ENCODE measurements around the gene PDCD10.

Gene PDCD10

GRCh38 chr3:167671878-167672427 is 62.7 kb downstream of the PDCD10 start:
- no peak for FAIRE-seq

DNA sequence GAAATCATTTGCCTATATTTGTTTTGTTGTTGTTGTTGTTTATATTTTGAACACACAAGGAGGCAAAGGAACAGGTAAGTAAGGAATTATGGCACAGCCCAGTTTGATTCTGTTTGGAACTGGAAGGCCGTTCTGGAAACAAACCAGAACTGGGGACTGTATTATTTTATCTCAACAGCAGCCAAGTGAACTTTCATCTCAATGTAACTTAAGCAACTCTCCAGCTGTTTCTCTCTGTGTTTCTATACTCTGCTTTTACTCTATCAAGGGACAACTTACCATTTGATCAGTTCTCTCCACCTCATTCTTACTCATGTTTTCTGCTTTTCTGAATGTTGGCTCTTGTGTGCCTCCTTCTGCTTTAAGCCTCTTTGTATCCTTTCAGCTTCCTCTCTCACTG is 65.0 kb downstream of the PDCD10 start:
- no peak for FAIRE-seq

GRCh38 chr3:167668651-167669050 is 66.0 kb downstream of the PDCD10 start:
- no peak for FAIRE-seq

GRCh38 chr3:167666563-167666962 is 68.1 kb downstream of the PDCD10 start:
- no peak for FAIRE-seq

- FAIRE-seq = no peak
These were observed 71.7 kb downstream of the PDCD10 start for GRCh38 chr3:167662919-167663400.

DNA sequence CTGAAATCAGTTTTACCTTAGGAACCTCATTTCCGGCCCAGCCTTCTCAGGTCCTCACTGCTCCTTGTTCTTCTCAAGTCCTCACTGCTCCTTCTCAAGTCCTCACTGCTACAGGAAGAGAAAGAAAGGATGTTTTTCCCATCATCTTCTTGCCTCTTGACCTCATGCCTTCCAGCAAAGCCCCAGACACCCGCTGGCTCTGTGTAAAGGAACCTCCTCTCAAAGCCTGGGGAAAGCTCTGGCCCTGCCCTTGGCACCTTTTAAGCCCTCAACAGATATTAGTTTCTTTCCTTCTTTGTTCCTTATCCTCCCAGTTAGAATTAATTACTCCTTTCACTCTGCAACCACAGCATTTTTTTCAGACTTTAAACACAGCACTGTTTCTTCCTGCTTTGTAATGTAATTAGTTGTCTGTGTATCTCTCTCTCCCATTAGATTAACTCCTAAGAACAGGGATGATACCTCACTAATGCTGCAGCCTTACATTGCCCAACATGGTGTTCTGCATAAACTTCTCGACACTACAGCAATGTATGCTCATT is 76.9 kb downstream of the PDCD10 start:
- no peak for FAIRE-seq

GRCh38 chr3:167656821-167657220 is 77.9 kb downstream of the PDCD10 start:
- FAIRE-seq = no peak

DNA sequence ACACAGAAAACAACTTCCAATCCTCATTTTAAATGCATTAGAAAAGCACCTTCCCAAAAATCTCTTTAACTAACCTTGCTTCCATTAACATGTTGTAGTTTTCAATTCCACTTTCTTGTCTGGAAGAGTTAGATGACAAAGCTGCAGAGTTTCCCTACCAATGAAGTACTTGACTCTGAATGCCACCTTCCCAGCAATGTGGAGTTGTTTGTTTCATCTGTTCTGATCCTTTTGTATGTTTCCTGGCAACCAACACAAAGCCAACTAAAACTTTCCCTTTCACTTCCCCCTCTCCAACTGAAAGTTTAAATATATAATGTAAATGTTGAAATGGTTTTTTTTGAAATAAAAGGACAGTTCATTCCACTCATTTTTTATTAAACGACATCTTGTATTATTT is 80.9 kb downstream of the PDCD10 start, which contains the start of gene WDR49:
Gene WDR49 (minus strand): TSS at position 183 of the 400 bp plus-strand sequence. CDS start 517 bp downstream, outside the sequence.
- FAIRE-seq = no peak

GRCh38 chr3:167653155-167653554 is 81.5 kb downstream of the PDCD10 start:
- FAIRE-seq = no peak

DNA sequence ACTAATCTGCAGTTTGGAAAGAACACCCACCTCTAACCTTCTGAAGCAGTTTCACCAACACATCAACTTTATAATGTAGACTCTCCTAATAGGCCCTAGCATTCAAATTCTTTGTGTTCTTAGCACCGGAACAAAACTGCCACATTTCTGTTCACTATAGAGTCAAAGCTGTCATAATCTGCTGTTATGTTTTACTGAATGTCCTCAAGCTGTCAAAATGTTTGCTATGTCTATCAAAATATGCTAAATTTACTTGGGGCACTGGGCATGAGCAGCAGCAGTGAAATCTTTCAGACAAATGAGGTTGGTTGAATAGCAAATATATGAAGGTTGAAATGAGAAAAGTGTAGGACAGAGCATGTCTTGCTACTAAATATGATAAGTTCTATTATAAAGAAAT is 82.9 kb downstream of the PDCD10 start:
- FAIRE-seq = no peak

DNA sequence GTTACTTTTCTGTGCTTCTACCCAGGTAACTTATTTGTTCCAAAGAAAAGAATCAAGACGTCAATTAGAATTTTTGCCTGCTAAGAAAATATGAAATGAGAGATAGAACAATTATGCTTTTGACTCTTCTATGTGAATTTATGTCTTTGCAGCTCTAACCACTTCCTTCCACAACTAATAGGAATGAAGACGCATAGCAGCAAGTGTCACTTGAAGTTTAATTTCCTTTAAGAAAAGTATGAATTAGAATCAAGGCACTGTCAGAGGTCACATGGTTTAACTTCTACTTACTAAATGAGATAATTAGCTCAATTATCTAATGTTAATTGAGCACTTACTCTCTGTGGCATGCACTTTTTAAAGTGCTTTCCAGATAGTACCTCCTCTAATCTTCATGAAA is 84.2 kb downstream of the PDCD10 start:
- FAIRE-seq = no peak

- no peak for FAIRE-seq
These were observed 84.9 kb downstream of the PDCD10 start for GRCh38 chr3:167649746-167650145.

- no peak for FAIRE-seq
These were observed 90.1 kb downstream of the PDCD10 start for GRCh38 chr3:167644611-167645010.
